HEK293T (cell line): ENCODE data around the gene CUX1.

ENCODE experiments used
- CTCF ChIA-PET: fragments of 350-600 bp; formaldehyde crosslinking; extraction: SDS; loops from one replicate; lab custom pipeline; 2021; ENCODE audit warnings: antibody characterized with exemption, inconsistent platforms; lab: Yijun Ruan, JAX
- POLR2A ChIA-PET: fragments of 350-600 bp; formaldehyde crosslinking; extraction: SDS; loops from one replicate; lab custom pipeline; 2020; ENCODE audit warnings: antibody characterized with exemption, inconsistent platforms; lab: Yijun Ruan, JAX
- DNase-seq: peaks from one replicate; pipeline ENCODE4 v3.0.0; 2012; ENCODE audit warnings: mixed read lengths; ENCODE audit errors: extremely low spot score
- ARNT ChIP-seq: fragments of 450-650 bp; IDR thresholded peaks from 2 replicates; pipeline ENCODE4 v1.6.1; 2017; ENCODE audit warnings: mild to moderate bottlenecking
- BHLHE40 ChIP-seq: fragments of 450-650 bp; IDR thresholded peaks from 2 replicates; pipeline ENCODE4 v1.6.1; 2016; ENCODE audit warnings: mild to moderate bottlenecking, moderate library complexity, borderline replicate concordance
- CTBP1 ChIP-seq: fragments of 450-650 bp; IDR thresholded peaks from 2 replicates; pipeline ENCODE4 v1.6.1; 2016; ENCODE audit warnings: borderline replicate concordance
- ELF4 ChIP-seq: fragments of 450-650 bp; IDR thresholded peaks from 2 replicates; pipeline ENCODE4 v1.6.1; 2017; ENCODE audit warnings: antibody characterized with exemption
- FOXA1 ChIP-seq: fragments of 450-650 bp; IDR thresholded peaks from 2 replicates; pipeline ENCODE4 v1.6.1; 2016; ENCODE audit warnings: mild to moderate bottlenecking
- FOXK2 ChIP-seq: fragments of 450-650 bp; IDR thresholded peaks from 2 replicates; pipeline ENCODE4 v1.6.1; 2016; ENCODE audit warnings: mild to moderate bottlenecking
- FOXM1 ChIP-seq: fragments of 450-650 bp; IDR thresholded peaks from 2 replicates; pipeline ENCODE4 v1.6.1; 2017; ENCODE audit warnings: mild to moderate bottlenecking, borderline replicate concordance
- HDGF ChIP-seq: fragments of 450-650 bp; IDR thresholded peaks from 2 replicates; pipeline ENCODE4 v1.6.1; 2017; ENCODE audit warnings: antibody characterized with exemption, borderline replicate concordance
- L3MBTL2 ChIP-seq: fragments of 450-650 bp; conservative IDR thresholded peaks from 2 replicates; pipeline ENCODE4 v1.6.1; 2016; ENCODE audit warnings: mild to moderate bottlenecking
- LEF1 ChIP-seq: fragments of 450-650 bp; IDR thresholded peaks from 2 replicates; pipeline ENCODE4 v1.6.1; 2017; ENCODE audit warnings: mild to moderate bottlenecking, borderline replicate concordance
- NFRKB ChIP-seq: fragments of 450-650 bp; IDR thresholded peaks from 2 replicates; pipeline ENCODE4 v1.6.1; 2016; ENCODE audit warnings: mild to moderate bottlenecking, moderate library complexity
- PKNOX1 ChIP-seq: fragments of 450-650 bp; IDR thresholded peaks from 2 replicates; pipeline ENCODE4 v1.6.1; 2016
- SP1 ChIP-seq: fragments of 450-650 bp; IDR thresholded peaks from 2 replicates; pipeline ENCODE4 v1.6.1; 2017
- SUZ12 ChIP-seq: fragments of 450-650 bp; IDR thresholded peaks from 2 replicates; pipeline ENCODE4 v1.6.1; 2016; ENCODE audit warnings: mild to moderate bottlenecking
- TARDBP ChIP-seq: fragments of 450-650 bp; IDR thresholded peaks from 2 replicates; pipeline ENCODE4 v1.6.1; 2016
- ZNF384 ChIP-seq: fragments of 450-650 bp; IDR thresholded peaks from 2 replicates; pipeline ENCODE4 v1.6.1; 2016

The CUX1 gene

GRCh38 chr7:102185796-102186195, 368.4 kb downstream of the CUX1 start:
- no peak for DNase-seq
- no peak for TF ChIP-seq SP1
- TF ChIP-seq FOXA1: no peak
- TF ChIP-seq FOXK2: no peak
- TF ChIP-seq ZNF384: no peak
- TF ChIP-seq ARNT: no peak
- no peak for TF ChIP-seq ELF4
- TF ChIP-seq HDGF: no peak
- TF ChIP-seq SUZ12: no peak
- TF ChIP-seq FOXM1: no peak
- ChIA-PET CTCF (no interaction called here), POLR2A (no interaction called here)

- DNase-seq: no peak
- ChIA-PET CTCF (no interaction called here), POLR2A (no interaction called here)
- no peak for TF ChIP-seq HDGF
- no peak for TF ChIP-seq FOXA1
- TF ChIP-seq ARNT: no peak
- TF ChIP-seq NFRKB: no peak
- no peak for TF ChIP-seq TARDBP
- no peak for TF ChIP-seq SP1
- TF ChIP-seq FOXM1: no peak
- TF ChIP-seq PKNOX1: no peak
- no peak for TF ChIP-seq ZNF384
- TF ChIP-seq LEF1: no peak
- TF ChIP-seq BHLHE40: no peak
- no peak for TF ChIP-seq FOXK2
- TF ChIP-seq L3MBTL2: no peak
- TF ChIP-seq CTBP1: no peak
- no peak for TF ChIP-seq SUZ12
- TF ChIP-seq ELF4: no peak
Observed at GRCh38 chr7:102186306-102186705, 368.9 kb downstream of the CUX1 start.

GRCh38 chr7:102188746-102189145, 371.3 kb downstream of the CUX1 start:
- CTCF ChIA-PET: no interaction called here
- no peak for DNase-seq
- POLR2A ChIA-PET: no interaction called here
- TF ChIP-seq NFRKB: no peak
- TF ChIP-seq FOXA1: no peak
- no peak for TF ChIP-seq FOXK2
- TF ChIP-seq PKNOX1: no peak
- no peak for TF ChIP-seq ELF4
- no peak for TF ChIP-seq SP1
- TF ChIP-seq L3MBTL2: no peak
- no peak for TF ChIP-seq SUZ12
- no peak for TF ChIP-seq TARDBP

- ChIA-PET POLR2A (no interaction called here), CTCF (interaction anchor here (0.6 kb wide), 1 partner anchor 10 kb away, joined by 3 read pairs; no protein-coding TSS in a partner anchor)
- no peak for TF ChIP-seq LEF1
- TF ChIP-seq BHLHE40: no peak
- TF ChIP-seq NFRKB: no peak
- TF ChIP-seq SUZ12: no peak
- no peak for TF ChIP-seq CTBP1
- TF ChIP-seq FOXK2: no peak
- no peak for DNase-seq
Observed at GRCh38 chr7:102189756-102190155, 372.3 kb downstream of the CUX1 start.

GRCh38 chr7:102190776-102191350, 373.4 kb downstream of the CUX1 start:
- no peak for DNase-seq
- CTCF ChIA-PET: no interaction called here
- POLR2A ChIA-PET: no interaction called here
- TF ChIP-seq TARDBP (no peak), FOXM1 (no peak), FOXA1 (no peak), L3MBTL2 (no peak), PKNOX1 (no peak), BHLHE40 (no peak), ARNT (no peak), HDGF (no peak), SUZ12 (no peak), LEF1 (no peak), SP1 (no peak), CTBP1 (no peak), FOXK2 (no peak), NFRKB (no peak)

GRCh38 chr7:102191556-102192379, 374.3 kb downstream of the CUX1 start:
- POLR2A ChIA-PET: no interaction called here
- CTCF ChIA-PET: no interaction called here
- DNase-seq: no peak

More at GRCh38 chr7:102191556-102192379, 374.3 kb downstream of the CUX1 start:
- TF ChIP-seq PKNOX1 (no peak), FOXA1 (no peak), CTBP1 (no peak), ARNT (no peak), NFRKB (no peak)
